ENCODE data around the gene CACNB4. TPM values are rescaled to one million over a fixed set of nuclear protein-coding genes. Genes with fewer than 3 reads are reported as not detected.
"Not testable (repeated sequence)": the region's sequence is repeated elsewhere in the genome, so short reads cannot be mapped to it uniquely, and the experiment has no call there.

CACNB4 gene
- 0.10 and 0.17 TPM in 2 replicates for total RNA-seq (2014; rRNA removed; shearing (Covaris generic); ENCODE audit: low replicate concordance)

DNA sequence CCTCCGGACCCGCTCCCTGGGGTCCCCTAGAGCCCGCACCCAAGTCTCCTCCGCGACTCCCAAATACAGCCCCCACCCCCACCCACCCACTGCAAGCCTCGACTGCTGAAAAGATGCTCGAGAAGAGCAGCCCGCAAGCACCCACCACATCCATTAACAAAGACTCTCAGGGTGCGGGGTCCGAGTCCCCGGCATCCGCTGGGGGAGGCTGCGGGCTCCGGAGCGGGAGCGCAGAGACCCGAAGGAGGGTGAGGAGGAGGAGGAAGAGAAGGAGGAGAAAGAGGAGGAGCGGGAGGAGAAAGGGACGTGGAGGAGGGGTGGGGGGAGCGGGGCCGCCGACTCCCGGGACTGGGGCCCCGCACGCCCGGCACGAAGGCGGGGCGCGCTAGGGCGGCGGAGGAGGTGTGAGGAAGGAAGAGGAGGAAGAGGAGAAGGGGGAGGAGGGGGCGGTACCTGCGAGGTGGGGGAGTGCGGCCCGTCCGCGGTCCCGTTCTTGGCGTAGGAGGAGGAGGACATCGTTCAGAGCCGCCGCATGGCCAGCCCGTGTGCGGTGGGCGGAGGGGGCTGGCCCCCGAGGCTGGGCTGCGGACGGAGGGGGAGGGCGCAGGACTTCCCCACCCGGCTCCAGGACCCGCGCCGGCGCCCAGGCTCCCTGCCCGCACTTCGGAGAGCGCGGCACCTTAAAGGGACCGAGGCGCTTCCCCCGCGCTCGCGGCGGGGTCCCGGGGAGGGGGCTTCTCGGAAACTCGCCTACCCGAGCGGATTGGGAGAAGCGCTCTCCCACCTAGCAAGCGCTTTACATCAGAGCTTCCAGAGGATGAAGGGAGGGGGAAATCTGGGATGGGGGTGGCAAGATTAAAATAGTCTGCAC lies at the start of gene CACNB4:
Gene CACNB4, minus strand, starts transcription at position 549 of the 871 bp plus-strand sequence.
- no peak for DNase-seq (ENCODE audit: low read depth)
- in situ Hi-C loops (cut with HindIII; ENCODE audit: low pct_unique_long_range_greater_than_20kb, low sequenced_read_pairs): no loop called here

DNA sequence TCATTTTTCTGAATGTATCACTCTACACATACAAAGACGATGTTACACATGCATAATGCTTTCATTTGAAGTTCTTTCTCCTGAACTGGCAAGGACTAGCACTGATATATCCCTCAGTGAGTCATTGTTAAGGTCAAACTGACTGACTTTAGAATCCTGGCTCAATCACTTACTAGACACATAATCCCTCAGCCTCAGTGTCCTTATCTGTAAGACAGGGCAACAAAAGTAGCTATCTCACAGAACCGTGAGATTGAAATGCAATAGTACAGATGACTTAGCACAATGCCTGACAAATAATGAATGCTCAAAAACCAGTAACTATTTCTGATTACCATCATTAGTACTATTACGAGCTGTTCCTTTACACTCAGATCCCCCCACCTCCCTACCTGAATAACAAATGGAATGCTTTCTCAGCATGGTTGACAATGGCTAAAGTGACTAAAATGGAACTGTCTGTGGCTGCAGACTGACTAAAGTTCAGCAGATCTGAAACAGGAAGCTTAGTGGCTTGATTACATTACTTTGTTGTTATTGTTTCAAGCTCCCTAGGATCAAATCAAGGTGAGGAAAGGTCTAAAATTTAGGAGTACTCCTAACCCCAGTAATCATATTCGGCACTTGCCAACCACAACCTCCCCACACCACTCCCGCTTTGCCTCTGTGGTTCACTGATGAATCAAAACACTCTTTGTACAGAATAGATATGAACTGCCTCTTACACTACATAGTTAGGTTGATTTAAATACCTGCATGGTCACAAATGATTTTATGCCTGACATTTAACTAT lies 35.8 kb upstream of the CACNB4 start:
- DNase-seq (ENCODE audit: low read depth): peak; percentile 19
- in situ Hi-C loops (cut with HindIII; ENCODE audit: low pct_unique_long_range_greater_than_20kb, low sequenced_read_pairs): no loop called here

DNA sequence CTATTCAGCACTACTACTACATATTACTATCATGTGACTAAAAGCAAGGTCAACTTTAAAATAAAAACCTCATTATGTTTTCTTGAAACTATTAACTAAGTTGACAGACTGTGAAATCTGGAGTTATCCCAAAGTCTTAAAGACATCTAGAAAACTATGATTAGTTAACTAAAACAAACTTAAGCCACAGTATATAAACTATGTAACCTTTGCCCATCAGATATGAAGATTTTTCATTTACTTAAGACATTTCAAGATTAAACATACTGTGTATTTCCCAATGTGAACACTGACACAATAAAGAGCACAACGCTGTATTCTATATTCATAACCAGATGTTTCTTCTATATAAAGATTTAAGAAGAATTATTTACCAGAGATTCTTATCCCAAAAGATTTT lies 33.5 kb upstream of the CACNB4 start:
- in situ Hi-C loops (cut with HindIII; ENCODE audit: low pct_unique_long_range_greater_than_20kb, low sequenced_read_pairs): no loop called here
- no peak for DNase-seq (ENCODE audit: low read depth)

- no peak for DNase-seq (ENCODE audit: low read depth)
- in situ Hi-C loops (cut with HindIII; ENCODE audit: low pct_unique_long_range_greater_than_20kb, low sequenced_read_pairs): no loop called here
Measured at GRCh38 chr2:152127628-152128027, 28.8 kb upstream of the CACNB4 start.

DNA sequence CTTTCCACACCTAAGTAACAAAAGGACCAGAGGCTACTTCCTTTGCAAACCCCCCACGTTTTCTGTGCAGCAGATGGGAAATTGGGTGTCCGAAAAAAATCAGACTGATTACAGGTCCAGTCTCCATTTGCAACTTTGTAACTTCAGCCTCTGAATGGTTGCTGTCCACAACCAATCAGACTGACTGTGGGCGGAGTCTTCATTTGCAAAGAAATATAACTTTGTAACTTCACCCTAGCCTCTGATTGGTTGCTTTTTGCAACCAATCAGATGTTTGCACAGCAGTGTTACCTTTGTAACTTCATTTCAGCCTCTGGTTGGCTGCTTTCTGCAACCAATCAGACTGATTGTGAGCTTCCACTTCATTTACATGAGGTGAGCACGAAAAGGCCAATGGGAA lies 27.8 kb upstream of the CACNB4 start:
- in situ Hi-C loops (cut with HindIII; ENCODE audit: low pct_unique_long_range_greater_than_20kb, low sequenced_read_pairs): no loop called here
- peak; percentile 43 for DNase-seq (ENCODE audit: low read depth)

DNA sequence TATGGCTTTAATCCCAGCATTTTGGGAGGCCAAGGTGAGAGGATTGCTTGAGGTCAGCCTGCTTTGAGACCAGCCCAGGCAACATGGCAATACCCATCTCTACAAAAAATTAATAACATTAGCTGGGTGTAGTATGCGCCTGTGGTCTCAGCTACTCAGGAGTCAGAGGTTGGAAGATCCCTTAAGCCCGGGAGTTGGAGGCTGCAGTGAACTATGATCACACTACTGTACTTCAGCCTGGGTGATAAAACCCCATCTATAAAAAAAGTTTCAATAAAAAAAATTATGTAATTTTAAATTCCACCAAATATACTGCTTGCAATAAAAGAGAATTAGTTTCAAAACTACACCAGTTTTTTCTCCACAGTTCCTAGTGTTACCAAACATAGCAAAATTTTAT lies 23.3 kb upstream of the CACNB4 start:
- DNase-seq (ENCODE audit: low read depth): no peak
- in situ Hi-C loops (cut with HindIII; ENCODE audit: low pct_unique_long_range_greater_than_20kb, low sequenced_read_pairs): no loop called here

- in situ Hi-C loops (cut with HindIII; ENCODE audit: low pct_unique_long_range_greater_than_20kb, low sequenced_read_pairs): no loop called here
- DNase-seq (ENCODE audit: low read depth): no peak
Measured at GRCh38 chr2:152120430-152120829, 21.6 kb upstream of the CACNB4 start.

- in situ Hi-C loops (cut with HindIII; ENCODE audit: low pct_unique_long_range_greater_than_20kb, low sequenced_read_pairs): no loop called here
- no peak for DNase-seq (ENCODE audit: low read depth)
Measured at GRCh38 chr2:152115952-152116351, 17.1 kb upstream of the CACNB4 start.

DNA sequence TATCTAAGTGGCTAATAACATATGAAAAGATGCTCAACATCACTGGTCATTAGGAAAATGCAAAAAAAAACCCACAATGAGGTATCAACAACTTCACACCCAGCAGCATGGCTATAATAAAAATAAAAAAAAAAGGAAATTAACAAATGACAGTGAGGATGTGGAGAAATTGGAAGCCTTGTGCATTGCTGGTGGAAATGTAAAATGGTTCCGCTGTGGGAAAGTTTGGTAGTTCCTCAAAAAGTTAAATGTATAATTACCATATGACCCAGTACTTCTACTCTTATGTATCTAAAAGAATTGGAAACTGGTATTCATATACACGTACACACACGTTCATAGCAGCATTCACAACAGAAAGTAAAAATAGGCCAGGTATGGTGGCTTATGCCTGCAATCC lies 15.5 kb upstream of the CACNB4 start:
- no peak for DNase-seq (ENCODE audit: low read depth)
- in situ Hi-C loops (cut with HindIII; ENCODE audit: low pct_unique_long_range_greater_than_20kb, low sequenced_read_pairs): no loop called here

DNA sequence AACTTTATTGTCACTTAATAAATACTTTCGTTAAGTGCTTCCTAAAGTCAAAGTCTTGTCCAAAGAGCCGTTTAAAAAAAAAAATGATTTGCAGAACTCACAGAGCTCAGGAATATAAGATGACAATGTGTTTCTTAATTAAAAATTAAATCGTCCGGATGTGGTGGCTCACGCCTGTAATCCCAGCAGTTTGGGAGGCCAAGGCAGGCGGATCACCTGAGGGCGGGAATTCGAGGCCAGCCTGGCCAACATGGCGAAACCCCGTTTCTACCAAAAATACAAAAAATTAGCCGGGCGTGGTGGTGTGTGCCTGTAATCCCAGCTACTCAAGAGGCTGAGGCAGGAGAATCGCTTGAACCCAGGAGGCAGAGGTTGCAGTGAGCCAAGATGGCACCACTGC lies 8.3 kb upstream of the CACNB4 start:
- not testable (repeated sequence) for DNase-seq (ENCODE audit: low read depth)

DNA sequence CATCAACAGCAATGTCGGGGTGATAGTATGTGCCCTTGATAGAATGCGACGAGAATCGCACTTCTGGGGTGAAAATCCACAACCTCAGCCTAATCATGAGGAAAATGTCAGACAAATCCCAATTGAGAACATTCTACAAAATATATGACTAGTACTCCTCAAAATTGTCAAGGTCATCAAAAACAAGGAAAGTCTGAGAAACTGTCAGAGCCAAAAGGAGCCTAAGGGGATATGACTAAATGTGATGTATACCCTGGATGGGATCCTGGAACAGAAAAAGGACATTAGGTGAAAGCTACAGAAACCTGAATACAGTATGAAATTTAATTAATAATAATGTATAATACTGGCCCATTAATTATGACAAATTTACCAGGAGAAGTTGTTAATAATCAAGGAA lies 7.6 kb upstream of the CACNB4 start:
- DNase-seq (ENCODE audit: low read depth): no peak

More for the DNA sequence above, 8.3 kb upstream of the CACNB4 start:
- in situ Hi-C loops (cut with HindIII; ENCODE audit: low pct_unique_long_range_greater_than_20kb, low sequenced_read_pairs): not testable (repeated sequence)

GRCh38 chr2:152103271-152103670 lies 4.4 kb upstream of the CACNB4 start:
- DNase-seq (ENCODE audit: low read depth): no peak
- in situ Hi-C loops (cut with HindIII; ENCODE audit: low pct_unique_long_range_greater_than_20kb, low sequenced_read_pairs): no loop called here

More for the DNA sequence above, 7.6 kb upstream of the CACNB4 start:
- in situ Hi-C loops (cut with HindIII; ENCODE audit: low pct_unique_long_range_greater_than_20kb, low sequenced_read_pairs): no loop called here

DNA sequence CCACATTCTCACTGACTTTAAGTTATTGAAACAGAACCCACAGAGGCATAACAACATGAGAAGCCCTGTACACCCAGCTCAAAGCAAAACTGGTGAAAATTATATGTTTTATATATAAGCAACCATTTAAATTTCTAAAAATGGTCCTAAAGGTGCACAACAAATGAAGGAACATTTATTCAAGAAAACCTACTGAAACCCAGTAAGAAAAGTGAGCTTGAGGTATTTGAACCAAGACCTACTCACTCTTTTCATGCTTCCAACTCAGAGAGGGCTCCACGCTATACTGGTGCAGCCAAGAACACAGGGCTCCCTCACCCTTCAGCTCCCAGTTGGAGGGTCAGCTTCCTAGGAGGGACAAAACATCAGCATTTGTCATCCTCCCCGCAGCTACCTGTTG lies 2.1 kb upstream of the CACNB4 start:
- in situ Hi-C loops (cut with HindIII; ENCODE audit: low pct_unique_long_range_greater_than_20kb, low sequenced_read_pairs): no loop called here
- no peak for DNase-seq (ENCODE audit: low read depth)

DNA sequence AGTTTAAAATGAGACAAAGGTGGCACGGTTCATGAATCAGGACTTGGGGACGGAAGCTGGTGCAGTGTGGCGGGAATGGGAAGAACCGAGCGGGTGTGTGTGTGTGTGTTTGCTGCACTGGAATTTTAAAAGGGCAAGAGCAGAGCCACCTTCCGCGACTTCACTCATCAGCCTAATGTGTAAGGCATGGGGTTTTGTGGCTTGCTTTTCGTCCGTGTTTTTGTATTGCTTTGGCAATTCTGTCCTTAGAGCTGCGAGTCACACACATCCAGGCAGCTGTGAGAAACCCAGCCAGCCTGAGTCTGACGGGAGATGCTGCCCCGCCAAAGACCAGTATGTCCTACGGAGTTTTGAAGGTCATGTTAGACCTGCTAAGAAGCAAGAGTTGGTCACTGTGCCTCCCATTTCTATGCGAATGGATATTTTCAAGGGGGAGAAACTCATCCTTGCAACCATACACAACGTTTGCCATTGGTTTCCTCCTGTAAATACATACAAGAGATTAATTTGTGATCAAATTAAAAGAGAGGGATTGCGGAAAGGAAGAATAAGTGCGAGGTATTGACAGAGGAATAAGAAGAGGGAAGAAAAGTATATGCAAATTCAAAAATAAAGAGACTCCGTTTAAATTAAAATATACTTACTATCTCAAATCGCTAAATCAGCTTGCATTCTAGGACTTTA lies 665 bp upstream of the CACNB4 start:
- in situ Hi-C loops (cut with HindIII; ENCODE audit: low pct_unique_long_range_greater_than_20kb, low sequenced_read_pairs): no loop called here
- DNase-seq (ENCODE audit: low read depth): peak; percentile 40

DNA sequence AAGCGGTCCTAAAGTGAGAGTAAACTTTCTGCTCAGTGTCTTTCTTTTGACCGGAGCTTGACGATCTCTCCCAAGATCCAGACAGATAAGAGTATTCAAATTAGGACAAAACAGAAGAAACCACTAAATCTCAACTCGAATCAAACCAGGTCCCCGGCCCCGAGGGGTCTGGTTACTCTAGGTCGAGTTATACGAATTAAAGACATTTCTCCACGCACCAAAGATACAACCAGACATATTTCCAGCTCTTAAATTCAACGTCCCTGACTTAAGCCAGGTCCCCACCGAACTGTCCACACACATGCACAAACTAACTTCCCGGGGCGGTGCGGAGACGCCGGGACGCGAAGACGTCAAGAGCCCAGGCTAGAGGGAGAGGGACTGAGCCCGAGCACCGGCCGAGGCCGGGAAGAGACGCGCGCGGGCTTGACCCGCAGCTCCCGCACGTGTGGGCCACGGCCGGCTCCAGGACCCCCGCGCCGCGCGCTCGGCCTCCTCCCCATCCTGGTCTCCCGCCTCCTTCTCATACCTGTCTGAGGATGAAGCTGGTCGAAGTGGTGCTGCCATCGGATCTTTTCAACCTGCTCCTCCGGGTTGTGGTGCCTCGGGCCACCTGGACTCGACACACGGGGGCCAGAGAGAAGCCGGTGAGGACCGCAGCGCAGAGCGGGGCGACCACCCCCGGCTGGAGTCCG lies 896 bp downstream of the CACNB4 start:
- DNase-seq (ENCODE audit: low read depth): no peak
- in situ Hi-C loops (cut with HindIII; ENCODE audit: low pct_unique_long_range_greater_than_20kb, low sequenced_read_pairs): no loop called here

DNA sequence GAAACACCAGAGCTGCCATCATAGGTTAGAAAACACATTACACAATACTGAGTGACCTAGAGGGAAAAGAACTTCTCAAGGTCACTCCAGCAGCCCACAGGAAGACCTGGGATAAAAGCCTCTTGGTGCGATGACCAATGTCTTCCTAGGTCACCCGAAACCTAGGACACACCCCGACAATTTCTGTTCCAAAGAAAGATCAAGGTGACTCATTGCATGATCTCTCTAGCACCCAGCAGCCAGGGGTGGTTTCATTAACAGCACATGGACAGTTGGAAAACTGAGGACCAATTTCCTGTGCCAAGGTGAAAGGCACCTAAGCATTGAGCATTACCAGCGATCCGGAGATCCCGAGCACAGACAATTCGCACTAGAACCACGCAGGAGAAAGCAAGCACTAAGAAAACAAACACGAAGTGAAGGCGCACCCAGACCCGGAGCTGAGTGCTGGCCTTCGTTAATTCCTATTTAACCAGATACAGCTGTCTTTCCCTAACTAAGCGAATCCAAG lies 1.5 kb downstream of the CACNB4 start:
- peak; percentile 26 for DNase-seq (ENCODE audit: low read depth)
- in situ Hi-C loops (cut with HindIII; ENCODE audit: low pct_unique_long_range_greater_than_20kb, low sequenced_read_pairs): no loop called here

GRCh38 chr2:152095146-152095545 lies 3.7 kb downstream of the CACNB4 start:
- in situ Hi-C loops (cut with HindIII; ENCODE audit: low pct_unique_long_range_greater_than_20kb, low sequenced_read_pairs): no loop called here
- DNase-seq (ENCODE audit: low read depth): no peak

- no peak for DNase-seq (ENCODE audit: low read depth)
- in situ Hi-C loops (cut with HindIII; ENCODE audit: low pct_unique_long_range_greater_than_20kb, low sequenced_read_pairs): no loop called here
Measured at GRCh38 chr2:152094014-152094413, 4.8 kb downstream of the CACNB4 start.
